SK-N-SH treated with all-trans-retinoic acid at 6 μM for 48 hours (cell line): Measurements from ENCODE around the gene SDK2.
A peak's percentile ranks its signal among the peaks of the same experiment; 100 is the strongest.

ENCODE experiments used
- ATAC-seq: fragments of 200-7000 bp; cut with Tn5 transposase; 3 replicates; pipeline ENCODE4 v1.9.1; 2020; ENCODE audit warnings: mild to moderate bottlenecking, moderate library complexity
- BACH2 ChIP-seq: fragments of 250-450 bp; sonication (Bioruptor Pico); IDR thresholded peaks from 2 replicates; pipeline ENCODE4 v1.9.0; 2021; ENCODE audit warnings: mild to moderate bottlenecking, borderline replicate concordance
- ESRRG ChIP-seq: fragments of 250-450 bp; sonication (Bioruptor Pico); IDR thresholded peaks from 2 replicates; pipeline ENCODE4 v1.6.1; 2021; ENCODE audit warnings: mild to moderate bottlenecking
- GLIS3 ChIP-seq: fragments of 250-450 bp; sonication (Bioruptor Pico); IDR thresholded peaks from 2 replicates; pipeline ENCODE4 v1.5.0; 2020; ENCODE audit warnings: mild to moderate bottlenecking, moderate library complexity
- ISL1 ChIP-seq: fragments of 250-450 bp; sonication (Bioruptor Pico); IDR thresholded peaks from 2 replicates; pipeline ENCODE4 v2.1.2; 2022; ENCODE audit warnings: mild to moderate bottlenecking, moderate library complexity
- OSR1 ChIP-seq: fragments of 250-450 bp; sonication (Bioruptor Pico); IDR thresholded peaks from 2 replicates; pipeline ENCODE4 v1.8.0; 2022; ENCODE audit warnings: moderate library complexity, mild to moderate bottlenecking, inconsistent platforms
- PATZ1 ChIP-seq: fragments of 250-450 bp; sonication (Bioruptor Pico); IDR thresholded peaks from 2 replicates; pipeline ENCODE4 v1.8.0; 2020; ENCODE audit warnings: mild to moderate bottlenecking, moderate library complexity, borderline replicate concordance
- POU6F1 ChIP-seq: fragments of 250-450 bp; sonication (Bioruptor Pico); IDR thresholded peaks from 2 replicates; pipeline ENCODE4 v1.8.0; 2021; ENCODE audit warnings: low read depth, mild to moderate bottlenecking, moderate library complexity, borderline replicate concordance
- PPARA ChIP-seq: fragments of 250-450 bp; sonication (Bioruptor Pico); IDR thresholded peaks from 2 replicates; pipeline ENCODE4 v1.5.0; 2020; ENCODE audit warnings: mild to moderate bottlenecking, borderline replicate concordance
- RARB ChIP-seq: fragments of 250-450 bp; sonication (Bioruptor Pico); IDR thresholded peaks from 2 replicates; pipeline ENCODE4 v1.8.0; 2021; ENCODE audit warnings: mild to moderate bottlenecking, moderate library complexity
- SNAI2 ChIP-seq: fragments of 250-450 bp; sonication (Bioruptor Pico); IDR thresholded peaks from 2 replicates; pipeline ENCODE4 v1.5.0; 2020; ENCODE audit warnings: mild to moderate bottlenecking, moderate library complexity
- TOX ChIP-seq: fragments of 250-450 bp; sonication (Bioruptor Pico); IDR thresholded peaks from 2 replicates; pipeline ENCODE4 v1.8.0; 2021; ENCODE audit warnings: mild to moderate bottlenecking, moderate library complexity, borderline replicate concordance
- ZC3H10 ChIP-seq: fragments of 250-450 bp; sonication (Bioruptor Pico); IDR thresholded peaks from 2 replicates; pipeline ENCODE4 v1.5.1; 2021; ENCODE audit warnings: mild to moderate bottlenecking, moderate library complexity
- ZFP3 ChIP-seq: fragments of 250-450 bp; sonication (Bioruptor Pico); IDR thresholded peaks from 2 replicates; pipeline ENCODE4 v1.5.0; 2020; ENCODE audit warnings: mild to moderate bottlenecking, moderate library complexity
- ZFP30 ChIP-seq: fragments of 450-650 bp; formaldehyde crosslinking; IDR thresholded peaks from 2 replicates; pipeline ENCODE4 v1.5.0; 2022; ENCODE audit warnings: mild to moderate bottlenecking, moderate library complexity
- ZNF70 ChIP-seq: fragments of 450-650 bp; formaldehyde crosslinking; IDR thresholded peaks from 2 replicates; pipeline ENCODE4 v1.5.0; 2020; ENCODE audit warnings: mild to moderate bottlenecking, moderate library complexity
- ZNF8 ChIP-seq: fragments of 450-650 bp; formaldehyde crosslinking; IDR thresholded peaks from 2 replicates; pipeline ENCODE4 v1.5.0; 2020; ENCODE audit warnings: mild to moderate bottlenecking, moderate library complexity
- TF ChIP-seq, protein P1 (sequence below): fragments of 250-450 bp; sonication (Bioruptor Pico); IDR thresholded peaks from 2 replicates; pipeline ENCODE4 v1.5.0; 2020; ENCODE audit warnings: mild to moderate bottlenecking, moderate library complexity
- TF ChIP-seq, protein P2 (sequence below): fragments of 250-450 bp; sonication (Bioruptor Pico); IDR thresholded peaks from 2 replicates; pipeline ENCODE4 v1.5.1; 2020; ENCODE audit warnings: low read depth, mild to moderate bottlenecking, moderate library complexity
- TF ChIP-seq, protein P3 (sequence below): fragments of 250-450 bp; sonication (Bioruptor Pico); IDR thresholded peaks from 2 replicates; pipeline ENCODE4 v1.5.1; 2021; ENCODE audit warnings: mild to moderate bottlenecking, moderate library complexity

SDK2 gene

GRCh38 chr17:73293480-73293911 lies 350.7 kb downstream of the SDK2 start:
- TF ChIP-seq PPARA (CRISPR knock-in tag) (no peak), ISL1 (CRISPR knock-in tag) (peak; percentile 27; the same call in 1 of the 2 replicates)
- ATAC-seq, result peak; percentile 23

DNA sequence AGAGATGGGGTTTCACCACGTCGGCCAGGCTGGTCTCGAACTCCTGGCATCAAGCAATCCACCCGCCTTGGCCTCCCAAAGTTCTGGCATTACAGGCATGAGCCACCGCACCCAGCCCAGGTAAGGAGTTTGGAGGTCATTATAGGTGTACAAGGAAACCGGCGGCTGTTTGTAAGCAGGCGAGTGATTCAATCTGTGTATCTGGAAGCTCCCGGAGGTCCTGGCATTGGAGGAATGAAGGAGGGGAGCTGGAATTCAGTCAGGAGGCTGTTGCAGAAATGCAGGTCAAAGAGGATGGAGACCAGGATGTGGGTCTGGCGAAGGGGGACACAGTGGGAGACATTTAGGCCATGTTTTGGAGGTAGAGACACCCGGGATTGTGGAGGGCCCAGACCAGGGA lies 351.2 kb downstream of the SDK2 start:
- no peak for TF ChIP-seq OSR1 (CRISPR knock-in tag)
- TF ChIP-seq PPARA (CRISPR knock-in tag), result no peak
- no peak for TF ChIP-seq SNAI2 (CRISPR knock-in tag)
- no peak for TF ChIP-seq ZFP3
- ATAC-seq, result no peak

- peak; percentile 76 for ATAC-seq
Measured at GRCh38 chr17:73292031-73292531, 352.2 kb downstream of the SDK2 start.

GRCh38 chr17:73291260-73291801 lies 352.9 kb downstream of the SDK2 start:
- TF ChIP-seq ESRRG (CRISPR knock-in tag) (no peak), PATZ1 (CRISPR knock-in tag) (peak; percentile 65; the same call in 1 of the 2 replicates)
- peak; percentile 78 for ATAC-seq

More at GRCh38 chr17:73292031-73292531, 352.2 kb downstream of the SDK2 start:
- TF ChIP-seq PATZ1 (CRISPR knock-in tag), result no peak
- peak; percentile 69; the same call in 1 of the 2 replicates for TF ChIP-seq ZFP3
- TF ChIP-seq SNAI2 (CRISPR knock-in tag), result peak; percentile 49; the same call in 1 of the 2 replicates

DNA sequence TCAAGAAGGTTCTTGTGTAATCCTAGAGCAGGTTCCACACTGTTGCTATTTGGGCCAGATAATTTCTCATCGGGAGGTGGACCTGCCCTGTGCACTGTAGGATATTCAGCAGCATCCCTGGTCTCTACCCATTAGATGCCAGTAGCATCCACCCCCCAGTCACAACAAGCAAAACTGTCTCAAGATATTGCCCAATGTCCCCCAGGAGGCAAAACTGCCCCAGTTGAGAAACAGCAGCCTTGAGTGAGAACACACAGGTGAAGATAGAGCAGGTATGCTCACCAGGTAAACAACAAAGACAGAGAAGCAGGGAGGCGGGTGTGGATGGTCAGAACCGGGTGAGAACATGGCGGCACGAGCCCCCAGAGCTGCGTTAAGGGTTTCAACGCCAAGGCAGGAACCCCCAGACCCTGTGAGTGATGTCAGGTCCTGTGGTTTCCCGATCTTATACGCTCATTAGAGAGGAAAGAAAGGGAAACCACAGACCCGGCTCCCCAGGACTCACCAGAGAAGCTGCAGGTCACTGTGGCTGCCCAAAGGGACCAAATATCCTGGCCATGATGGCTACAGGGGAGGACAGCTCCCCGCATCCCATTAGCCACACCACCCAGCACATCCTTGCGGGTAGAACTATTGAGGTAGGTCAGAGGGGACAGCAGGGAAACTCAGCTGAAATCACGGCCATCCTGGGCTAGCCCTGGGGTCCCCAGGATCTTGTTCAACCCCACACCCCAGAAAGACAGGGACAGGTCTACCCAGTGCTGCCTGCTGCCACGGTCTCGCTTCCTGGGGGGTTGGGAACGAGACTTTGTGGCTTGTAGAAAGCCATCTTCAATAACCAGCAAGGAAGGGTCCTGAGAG lies 353.6 kb downstream of the SDK2 start:
- no peak for ATAC-seq
- TF ChIP-seq, protein P1, sequence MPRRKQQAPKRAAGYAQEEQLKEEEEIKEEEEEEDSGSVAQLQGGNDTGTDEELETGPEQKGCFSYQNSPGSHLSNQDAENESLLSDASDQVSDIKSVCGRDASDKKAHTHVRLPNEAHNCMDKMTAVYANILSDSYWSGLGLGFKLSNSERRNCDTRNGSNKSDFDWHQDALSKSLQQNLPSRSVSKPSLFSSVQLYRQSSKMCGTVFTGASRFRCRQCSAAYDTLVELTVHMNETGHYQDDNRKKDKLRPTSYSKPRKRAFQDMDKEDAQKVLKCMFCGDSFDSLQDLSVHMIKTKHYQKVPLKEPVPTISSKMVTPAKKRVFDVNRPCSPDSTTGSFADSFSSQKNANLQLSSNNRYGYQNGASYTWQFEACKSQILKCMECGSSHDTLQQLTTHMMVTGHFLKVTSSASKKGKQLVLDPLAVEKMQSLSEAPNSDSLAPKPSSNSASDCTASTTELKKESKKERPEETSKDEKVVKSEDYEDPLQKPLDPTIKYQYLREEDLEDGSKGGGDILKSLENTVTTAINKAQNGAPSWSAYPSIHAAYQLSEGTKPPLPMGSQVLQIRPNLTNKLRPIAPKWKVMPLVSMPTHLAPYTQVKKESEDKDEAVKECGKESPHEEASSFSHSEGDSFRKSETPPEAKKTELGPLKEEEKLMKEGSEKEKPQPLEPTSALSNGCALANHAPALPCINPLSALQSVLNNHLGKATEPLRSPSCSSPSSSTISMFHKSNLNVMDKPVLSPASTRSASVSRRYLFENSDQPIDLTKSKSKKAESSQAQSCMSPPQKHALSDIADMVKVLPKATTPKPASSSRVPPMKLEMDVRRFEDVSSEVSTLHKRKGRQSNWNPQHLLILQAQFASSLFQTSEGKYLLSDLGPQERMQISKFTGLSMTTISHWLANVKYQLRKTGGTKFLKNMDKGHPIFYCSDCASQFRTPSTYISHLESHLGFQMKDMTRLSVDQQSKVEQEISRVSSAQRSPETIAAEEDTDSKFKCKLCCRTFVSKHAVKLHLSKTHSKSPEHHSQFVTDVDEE (CRISPR knock-in tag), result no peak
- no peak for TF ChIP-seq PATZ1 (CRISPR knock-in tag)
- no peak for TF ChIP-seq BACH2
- no peak for TF ChIP-seq PPARA (CRISPR knock-in tag)
- no peak for TF ChIP-seq ZFP30
- TF ChIP-seq, protein P2, sequence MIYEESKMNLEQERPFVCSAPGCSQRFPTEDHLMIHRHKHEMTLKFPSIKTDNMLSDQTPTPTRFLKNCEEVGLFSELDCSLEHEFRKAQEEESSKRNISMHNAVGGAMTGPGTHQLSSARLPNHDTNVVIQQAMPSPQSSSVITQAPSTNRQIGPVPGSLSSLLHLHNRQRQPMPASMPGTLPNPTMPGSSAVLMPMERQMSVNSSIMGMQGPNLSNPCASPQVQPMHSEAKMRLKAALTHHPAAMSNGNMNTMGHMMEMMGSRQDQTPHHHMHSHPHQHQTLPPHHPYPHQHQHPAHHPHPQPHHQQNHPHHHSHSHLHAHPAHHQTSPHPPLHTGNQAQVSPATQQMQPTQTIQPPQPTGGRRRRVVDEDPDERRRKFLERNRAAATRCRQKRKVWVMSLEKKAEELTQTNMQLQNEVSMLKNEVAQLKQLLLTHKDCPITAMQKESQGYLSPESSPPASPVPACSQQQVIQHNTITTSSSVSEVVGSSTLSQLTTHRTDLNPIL (CRISPR knock-in tag), result no peak
- TF ChIP-seq, protein P3, sequence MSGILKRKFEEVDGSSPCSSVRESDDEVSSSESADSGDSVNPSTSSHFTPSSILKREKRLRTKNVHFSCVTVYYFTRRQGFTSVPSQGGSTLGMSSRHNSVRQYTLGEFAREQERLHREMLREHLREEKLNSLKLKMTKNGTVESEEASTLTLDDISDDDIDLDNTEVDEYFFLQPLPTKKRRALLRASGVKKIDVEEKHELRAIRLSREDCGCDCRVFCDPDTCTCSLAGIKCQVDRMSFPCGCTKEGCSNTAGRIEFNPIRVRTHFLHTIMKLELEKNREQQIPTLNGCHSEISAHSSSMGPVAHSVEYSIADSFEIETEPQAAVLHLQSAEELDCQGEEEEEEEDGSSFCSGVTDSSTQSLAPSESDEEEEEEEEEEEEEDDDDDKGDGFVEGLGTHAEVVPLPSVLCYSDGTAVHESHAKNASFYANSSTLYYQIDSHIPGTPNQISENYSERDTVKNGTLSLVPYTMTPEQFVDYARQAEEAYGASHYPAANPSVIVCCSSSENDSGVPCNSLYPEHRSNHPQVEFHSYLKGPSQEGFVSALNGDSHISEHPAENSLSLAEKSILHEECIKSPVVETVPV, result no peak
- no peak for TF ChIP-seq ZNF70 (CRISPR knock-in tag)
- no peak for TF ChIP-seq POU6F1 (CRISPR knock-in tag)
- TF ChIP-seq ZNF8 (CRISPR knock-in tag), result no peak
- no peak for TF ChIP-seq SNAI2 (CRISPR knock-in tag)
- no peak for TF ChIP-seq RARB (CRISPR knock-in tag)
- no peak for TF ChIP-seq GLIS3 (CRISPR knock-in tag)
- TF ChIP-seq TOX, result no peak
- TF ChIP-seq ZC3H10 (CRISPR knock-in tag), result no peak
- TF ChIP-seq ISL1 (CRISPR knock-in tag), result no peak
